HepG2 (cell line): ENCODE measurements around the gene CEP164. TPM values are rescaled to one million over a fixed set of nuclear protein-coding genes. Genes with fewer than 3 reads are reported as not detected.

ENCODE experiments used
- AHDC1 ChIP-seq: sonication (generic); formaldehyde crosslinking; IDR thresholded peaks from 2 replicates; pipeline ENCODE4 v1.5.1; 2020; ENCODE audit warnings: mild to moderate bottlenecking, missing genetic modification reagents, borderline replicate concordance
- HOXA3 ChIP-seq: sonication (generic); formaldehyde crosslinking; IDR thresholded peaks from 2 replicates; pipeline ENCODE4 v1.5.0; 2020; ENCODE audit warnings: missing genetic modification reagents
- JDP2 ChIP-seq: sonication (generic); formaldehyde crosslinking; IDR thresholded peaks from 2 replicates; pipeline ENCODE4 v1.8.1; 2022; ENCODE audit warnings: missing genetic modification reagents, borderline replicate concordance
- JUNB ChIP-seq: sonication (generic); formaldehyde crosslinking; IDR thresholded peaks from 2 replicates; pipeline ENCODE4 v1.8.0; 2022; ENCODE audit warnings: missing genetic modification reagents, mild to moderate bottlenecking, borderline replicate concordance
- MEIS2 ChIP-seq: sonication (generic); formaldehyde crosslinking; IDR thresholded peaks from 2 replicates; pipeline ENCODE4 v1.9.0; 2021; ENCODE audit warnings: mild to moderate bottlenecking, missing genetic modification reagents
- MXD4 ChIP-seq: IDR thresholded peaks from 2 replicates; pipeline ENCODE4 v1.6.1; 2016; ENCODE audit warnings: mild to moderate bottlenecking, missing biosample characterization, missing genetic modification reagents
- MXI1 ChIP-seq: IDR thresholded peaks from 3 replicates; pipeline ENCODE4 v1.6.1; 2012; ENCODE audit warnings: low read depth, low read length, inconsistent platforms, borderline replicate concordance
- PATZ1 ChIP-seq: sonication (generic); formaldehyde crosslinking; IDR thresholded peaks from 2 replicates; pipeline ENCODE4 v1.4.0; 2020; ENCODE audit warnings: missing genetic modification reagents
- PITX1 ChIP-seq: sonication (generic); formaldehyde crosslinking; IDR thresholded peaks from 2 replicates; pipeline ENCODE4 v1.5.1; 2020; ENCODE audit warnings: mild to moderate bottlenecking, missing genetic modification reagents
- RARA ChIP-seq: IDR thresholded peaks from 2 replicates; pipeline ENCODE4 v1.6.1; 2016; ENCODE audit warnings: missing genetic modification reagents, missing compliant biosample characterization
- SOX13 ChIP-seq, 3 experiments: fragments of 450-650 bp in 1 of 3; sonication (generic) in 1 of 3; formaldehyde crosslinking in 1 of 3; IDR thresholded peaks in 2 of 3; conservative IDR thresholded peaks in 1 of 3; 2 replicates each; pipeline versions ENCODE4 v1.5.0 to v1.6.1; 2016 to 2020; ENCODE audit warnings: antibody characterized with exemption in 1 of 3, mild to moderate bottlenecking in 1 of 3, missing compliant biosample characterization in 1 of 3, missing genetic modification reagents in 1 of 3, moderate library complexity in 1 of 3
- TGIF2 ChIP-seq: IDR thresholded peaks from 2 replicates; pipeline ENCODE4 v1.6.1; 2016; ENCODE audit warnings: control low read depth, missing compliant biosample characterization
- ZBTB1 ChIP-seq: sonication (generic); formaldehyde crosslinking; IDR thresholded peaks from 2 replicates; pipeline ENCODE4 v1.4.0; 2020; ENCODE audit warnings: missing genetic modification reagents, borderline replicate concordance
- ZBTB44 ChIP-seq: sonication (generic); formaldehyde crosslinking; IDR thresholded peaks from 2 replicates; pipeline ENCODE4 v1.4.0; 2020; ENCODE audit warnings: missing genetic modification reagents
- ZNF274 ChIP-seq: sonication (generic); formaldehyde crosslinking; IDR thresholded peaks from 2 replicates; pipeline ENCODE4 v1.5.1; 2020; ENCODE audit warnings: mild to moderate bottlenecking, missing genetic modification reagents
- ZNF564 ChIP-seq: sonication (generic); formaldehyde crosslinking; IDR thresholded peaks from 2 replicates; pipeline ENCODE4 v1.8.1; 2023; ENCODE audit warnings: mild to moderate bottlenecking, missing genetic modification reagents
- ZNF670 ChIP-seq: sonication (generic); formaldehyde crosslinking; IDR thresholded peaks from 2 replicates; pipeline ENCODE4 v1.8.0; 2022; ENCODE audit warnings: mild to moderate bottlenecking, missing genetic modification reagents, borderline replicate concordance
- ZNF772 ChIP-seq: sonication (generic); formaldehyde crosslinking; IDR thresholded peaks from 2 replicates; pipeline ENCODE4 v1.5.0; 2020; ENCODE audit warnings: mild to moderate bottlenecking, missing genetic modification reagents
- ZNF777 ChIP-seq: sonication (generic); formaldehyde crosslinking; IDR thresholded peaks from 2 replicates; pipeline ENCODE4 v1.4.0; 2020; ENCODE audit warnings: missing genetic modification reagents
- polyA plus RNA-seq, 8 experiments: library from polyadenylated mRNA; depleted of rRNA in 3 of 8; stranded (reverse) in 7 of 8; unstranded in 1 of 8; fragments of >200 nt; fragmentation: Illumina TruSeq in 4 of 8; extraction: Trizol in 4 of 8; gene quantifications; 2 replicates each; pipeline versions ENCODE4 v1.2.1 to v1.2.3, GENCODE V29; 2011 to 2016; ENCODE audit warnings: low read depth in 4 of 8, missing spikeins in 1 of 8, mixed read lengths in 1 of 8; ENCODE audit not compliant: insufficient read depth in 1 of 8
- total RNA-seq, 5 experiments: library from RNA; depleted of rRNA; stranded (reverse); fragments of >200 nt; fragmentation: Illumina TruSeq; extraction: Trizol; gene quantifications; 2 replicates each; pipeline ENCODE4 v1.2.3, GENCODE V29; 2016; ENCODE audit warnings: low read depth in 1 of 5

Gene CEP164
- total and polyA plus RNA-seq, 2 of the 13 experiments (the other 11 are each of a cell fraction or from before 2014, with no cell fraction given): 11.4 to 15.2 TPM

DNA sequence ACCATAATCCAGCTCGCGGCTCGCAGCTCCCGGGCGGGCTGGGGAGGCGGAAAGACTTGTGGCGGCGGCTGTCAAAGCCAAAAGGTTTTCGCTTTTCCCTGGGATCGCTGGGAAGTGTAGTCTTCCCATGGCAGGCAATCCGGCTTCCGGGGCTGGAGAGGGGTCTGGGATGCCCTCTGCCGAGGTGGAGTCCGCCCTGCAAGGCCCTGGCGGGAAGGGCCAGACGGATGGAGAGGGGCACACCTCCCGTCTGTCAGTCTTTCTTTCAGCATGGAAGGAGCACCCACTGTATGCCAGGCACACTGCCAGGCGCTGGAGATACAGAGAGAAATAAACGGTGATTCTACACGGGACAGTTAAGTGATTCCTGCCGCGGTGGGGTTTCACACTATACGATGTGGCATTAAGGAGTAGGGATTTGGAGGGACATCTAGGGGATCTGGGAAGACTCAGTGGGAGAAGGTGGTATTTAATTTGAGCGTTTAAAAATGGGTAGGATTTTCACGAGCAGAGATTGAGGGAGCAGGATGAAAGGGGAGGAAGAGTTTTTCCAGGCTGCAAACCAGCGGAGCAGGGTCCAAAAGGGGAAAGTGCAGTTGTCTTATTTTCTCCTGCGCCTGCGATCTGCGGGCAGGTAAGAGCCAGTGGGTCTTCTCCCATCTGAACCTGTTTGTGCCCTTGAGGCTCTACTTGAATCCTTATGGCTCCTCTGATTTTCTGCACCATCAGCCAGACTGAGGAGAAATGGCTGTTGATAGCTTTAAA, 11.3 kb upstream of the CEP164 start, which contains the start of gene BACE1 (continued):
- peak; percentile 80 for TF ChIP-seq MXD4 (CRISPR knock-in tag)
- no peak for TF ChIP-seq JUNB (CRISPR knock-in tag)
- peak; percentile 92 for TF ChIP-seq TGIF2 (CRISPR knock-in tag)
- TF ChIP-seq PITX1: peak; percentile 15; the same call in 1 of the 2 replicates
- no peak for TF ChIP-seq JDP2
- TF ChIP-seq RARA (CRISPR knock-in tag): peak; percentile 27; the same call in 1 of the 2 replicates
- peak; percentile 58; the same call in 1 of the 2 replicates for TF ChIP-seq HOXA3
- no peak for TF ChIP-seq ZBTB1 (CRISPR knock-in tag)
- TF ChIP-seq MXI1: peak; percentile 71; the same call in 2 of the 3 replicates
- TF ChIP-seq ZNF564 (CRISPR knock-in tag): 0 out of 2 replicates have a peak, but pooled peaks have one; percentile 15
- no peak for TF ChIP-seq SOX13 (IDR thresholded peaks at IDR 0.05)
- peak in 1 of 2 experiments; percentile 28; a peak in 1 of 4 replicates for TF ChIP-seq SOX13 (CRISPR knock-in tag; conservative IDR thresholded peaks at IDR 0.05 in 1 of 2, IDR thresholded peaks at IDR 0.05 in 1 of 2)
- peak; percentile 30; the same call in 1 of the 2 replicates for TF ChIP-seq PATZ1
- peak; percentile 57 for TF ChIP-seq ZNF777 (CRISPR knock-in tag)
- TF ChIP-seq ZNF772 (CRISPR knock-in tag): no peak
- 0 out of 2 replicates have a peak, but pooled peaks have one; percentile 29 for TF ChIP-seq ZBTB44 (CRISPR knock-in tag)
- peak; percentile 40; the same call in 1 of the 2 replicates for TF ChIP-seq AHDC1 (CRISPR knock-in tag)
- TF ChIP-seq MEIS2 (CRISPR knock-in tag): peak; percentile 65; the same call in 1 of the 2 replicates
- TF ChIP-seq ZNF670 (CRISPR knock-in tag): peak; percentile 46; the same call in 1 of the 2 replicates
- 0 out of 2 replicates have a peak, but pooled peaks have one; percentile 51 for TF ChIP-seq ZNF274 (CRISPR knock-in tag)
